T47D (cell line): ENCODE results near the gene SOX11.

Experiments
- DNase-seq, 2 experiments: peaks; one replicate each; pipeline versions ENCODE4 v3.0.0 to v3.0.0-alpha.2; 2011 to 2012; ENCODE audit warnings: low read depth in 1 of 2, low spot score in 1 of 2
- JUND ChIP-seq: IDR thresholded peaks from 2 replicates; pipeline ENCODE4 v1.6.1; 2012; ENCODE audit warnings: low read depth
- in situ Hi-C: cut with HindIII; loops from 2 replicates; pipeline ENCODE4 v1.10.0; 2016; ENCODE audit warnings: low sequenced_read_pairs, low pct_unique_long_range_greater_than_20kb

SOX11 gene

DNA sequence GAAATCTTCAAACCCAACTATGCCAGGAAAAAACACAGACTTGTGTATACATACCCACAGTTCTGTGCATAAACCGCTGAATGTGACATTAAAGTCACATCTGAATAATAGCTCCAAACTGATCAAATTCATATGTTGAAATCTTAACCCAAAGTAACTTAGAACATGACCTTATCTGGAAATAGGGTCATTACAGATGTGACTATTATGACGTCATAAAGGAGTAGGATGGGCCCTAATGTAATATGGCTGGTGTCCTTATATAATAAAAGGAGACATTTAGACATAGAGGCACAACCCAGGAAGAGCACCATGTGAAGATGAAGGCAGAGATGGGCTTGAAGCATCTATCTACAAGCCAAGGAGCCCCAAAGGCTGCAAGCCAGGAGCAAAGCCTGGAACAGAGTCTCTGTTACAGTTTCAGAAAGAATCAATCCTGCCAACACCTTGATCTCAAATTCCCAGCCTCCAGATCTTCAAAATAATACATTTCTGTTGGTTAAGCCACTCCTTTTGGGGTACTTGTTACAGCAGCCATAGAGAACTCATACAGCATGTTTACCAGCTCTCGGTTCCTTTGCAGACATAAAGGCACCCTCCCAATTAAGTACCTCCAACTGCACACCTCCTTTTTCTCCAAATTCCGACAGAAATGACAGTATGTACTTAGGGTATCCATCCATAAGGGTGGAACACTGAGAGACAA is 27.6 kb downstream of the SOX11 start:
- TF ChIP-seq JUND, result no peak
- in situ Hi-C loops, result no loop called here
- DNase-seq, result no peak

DNA sequence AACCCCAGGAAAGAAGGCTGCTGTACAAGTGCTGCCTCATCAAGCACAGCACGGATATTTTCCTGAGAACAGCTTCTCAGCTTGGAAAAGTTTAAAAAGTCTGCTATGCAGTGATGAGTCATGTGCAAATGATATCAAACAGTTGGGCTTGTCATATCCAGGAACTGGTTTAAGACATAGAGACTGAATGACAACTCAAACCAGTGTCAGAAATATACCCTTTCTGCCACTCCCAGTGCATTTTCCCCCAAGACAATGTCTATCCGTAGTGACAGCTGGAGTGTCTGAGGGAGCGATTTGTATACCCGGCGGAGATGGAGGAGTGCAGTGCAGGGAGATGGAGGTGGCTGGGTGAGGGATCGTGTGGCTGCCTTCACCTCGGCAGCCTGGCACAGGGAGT is 28.2 kb downstream of the SOX11 start:
- no peak for TF ChIP-seq JUND
- in situ Hi-C loops, result no loop called here

GRCh38 chr2:5722236-5722635 is 30.1 kb downstream of the SOX11 start:
- in situ Hi-C loops, result no loop called here
- no peak for TF ChIP-seq JUND
- DNase-seq, result no peak

More for the DNA sequence above, 28.2 kb downstream of the SOX11 start:
- no peak for DNase-seq

GRCh38 chr2:5723791-5724735 is 31.9 kb downstream of the SOX11 start:
- no peak for TF ChIP-seq JUND

GRCh38 chr2:5725072-5725471 is 32.9 kb downstream of the SOX11 start:
- in situ Hi-C loops, result no loop called here
- TF ChIP-seq JUND, result no peak
- DNase-seq, result no peak

More at GRCh38 chr2:5723791-5724735, 31.9 kb downstream of the SOX11 start:
- DNase-seq, result no peak
- in situ Hi-C loops, result no loop called here

GRCh38 chr2:5725794-5726463 is 33.7 kb downstream of the SOX11 start:
- TF ChIP-seq JUND, result no peak
- no peak for DNase-seq
- in situ Hi-C loops, result no loop called here

DNA sequence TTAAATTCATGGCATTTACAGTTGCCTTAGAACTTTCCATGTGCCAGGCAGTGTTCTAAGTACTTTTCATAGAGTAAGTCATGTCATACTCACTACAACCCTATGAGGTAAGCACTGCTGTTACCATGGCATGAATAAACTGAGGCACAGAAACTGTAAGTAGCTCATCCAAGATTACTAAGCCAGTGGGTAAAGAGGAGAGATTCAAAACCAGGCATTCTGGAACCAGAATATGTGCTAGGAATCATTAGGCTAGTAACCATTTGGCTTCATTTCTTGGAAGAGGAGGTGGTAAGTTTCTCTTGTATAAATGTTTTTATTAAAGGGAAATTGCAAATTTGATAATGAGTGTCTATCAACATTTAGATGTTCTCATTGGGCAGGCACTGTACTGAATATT is 35.1 kb downstream of the SOX11 start:
- DNase-seq, result no peak
- TF ChIP-seq JUND, result no peak
- in situ Hi-C loops, result no loop called here

- in situ Hi-C loops, result no loop called here
- no peak for TF ChIP-seq JUND
- DNase-seq, result no peak
Measured at GRCh38 chr2:5729416-5729815, 37.2 kb downstream of the SOX11 start.

- in situ Hi-C loops, result no loop called here
- no peak for DNase-seq
- no peak for TF ChIP-seq JUND
Measured at GRCh38 chr2:5730386-5730785, 38.2 kb downstream of the SOX11 start.

GRCh38 chr2:5734859-5735520 is 42.8 kb downstream of the SOX11 start:
- no peak for TF ChIP-seq JUND
- in situ Hi-C loops, result no loop called here
- DNase-seq, result no peak

DNA sequence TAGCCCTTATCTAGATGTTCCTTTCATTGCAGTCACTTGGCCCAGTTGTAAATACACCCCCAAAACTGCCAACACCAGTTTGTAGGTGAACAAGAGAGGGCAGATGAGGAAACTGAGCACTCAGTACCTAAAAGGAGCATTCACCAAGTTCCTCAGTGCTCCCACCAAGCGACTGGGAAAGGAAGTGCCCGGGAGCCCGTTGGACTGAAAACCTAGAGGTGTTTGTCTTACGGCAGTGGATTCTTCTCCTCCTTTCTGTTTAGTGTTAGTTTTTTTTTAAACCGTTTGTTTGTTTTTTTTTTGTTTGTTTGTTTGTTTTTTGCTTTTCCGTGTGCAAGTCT is 43.3 kb downstream of the SOX11 start:
- in situ Hi-C loops, result no loop called here
- no peak for TF ChIP-seq JUND
- no peak for DNase-seq

GRCh38 chr2:5736050-5736449 is 43.9 kb downstream of the SOX11 start:
- in situ Hi-C loops, result no loop called here
- no peak for DNase-seq
- TF ChIP-seq JUND, result no peak
